GM12872 (cell line): Measurements from ENCODE around the gene CYP8B1.

ENCODE experiments used
- CTCF ChIP-seq: IDR thresholded peaks from 3 replicates; pipeline ENCODE4 v1.5.1; 2011; ENCODE audit warnings: low read depth, mild to moderate bottlenecking, low read length, moderate library complexity; ENCODE audit not compliant: insufficient read depth

CYP8B1 gene

GRCh38 chr3:42855547-42856380 is 19.9 kb downstream of the CYP8B1 start:
- no peak for TF ChIP-seq CTCF

- TF ChIP-seq CTCF = no peak
Observed at GRCh38 chr3:42855219-42855546, 20.5 kb downstream of the CYP8B1 start.

- no peak for TF ChIP-seq CTCF
Observed at GRCh38 chr3:42853739-42854302, 21.9 kb downstream of the CYP8B1 start.

- no peak for TF ChIP-seq CTCF
Observed at GRCh38 chr3:42853056-42853455, 22.6 kb downstream of the CYP8B1 start.

GRCh38 chr3:42852441-42852840 is 23.2 kb downstream of the CYP8B1 start:
- TF ChIP-seq CTCF = no peak

- TF ChIP-seq CTCF = no peak
Observed at GRCh38 chr3:42851228-42851834, 24.3 kb downstream of the CYP8B1 start.

GRCh38 chr3:42850263-42850662 is 25.4 kb downstream of the CYP8B1 start:
- no peak for TF ChIP-seq CTCF
